ENCODE results near the gene GAS2L1.

Gene GAS2L1

GRCh38 chr22:29331658-29332300 lies 25.3 kb downstream of the GAS2L1 start:
- no peak for TF ChIP-seq CTCF (IDR thresholded peaks at IDR 0.05)

- TF ChIP-seq CTCF (IDR thresholded peaks at IDR 0.05) = no peak
Measured at GRCh38 chr22:29332886-29333496, 26.5 kb downstream of the GAS2L1 start.

GRCh38 chr22:29334148-29334547 lies 27.7 kb downstream of the GAS2L1 start:
- TF ChIP-seq CTCF (IDR thresholded peaks at IDR 0.05) = no peak

GRCh38 chr22:29334696-29335344 lies 28.4 kb downstream of the GAS2L1 start:
- no peak for TF ChIP-seq CTCF (IDR thresholded peaks at IDR 0.05)

GRCh38 chr22:29335656-29336055 lies 29.2 kb downstream of the GAS2L1 start:
- no peak for TF ChIP-seq CTCF (IDR thresholded peaks at IDR 0.05)

- no peak for TF ChIP-seq CTCF (IDR thresholded peaks at IDR 0.05)
Measured at GRCh38 chr22:29336751-29337490, 30.5 kb downstream of the GAS2L1 start.

GRCh38 chr22:29337631-29338284 lies 31.3 kb downstream of the GAS2L1 start:
- TF ChIP-seq CTCF (IDR thresholded peaks at IDR 0.05) = no peak
